ENCODE measurements around the gene YY1.

The YY1 gene

GRCh38 chr14:100203146-100203545 lies 35.8 kb upstream of the YY1 start:
- TF ChIP-seq SIN3A (IDR thresholded peaks at IDR 0.05; ENCODE audit: borderline replicate concordance, insufficient read depth, low read length) (no peak), TAF1 (IDR thresholded peaks at IDR 0.05; ENCODE audit: borderline replicate concordance, insufficient read depth, low read length) (no peak), FOXP2 (optimal IDR thresholded peaks at IDR 0.05; ENCODE audit: borderline replicate concordance, extremely low read depth, extremely low read length, insufficient read depth) (no peak), POLR2AphosphoS5 (IDR thresholded peaks at IDR 0.05; ENCODE audit: low read depth, low read length) (no peak)

- TF ChIP-seq REST (IDR thresholded peaks at IDR 0.05; ENCODE audit: insufficient read depth in 1 of 2, low read depth in 2 of 2, low read length in 2 of 2) (no peak), SIN3A (IDR thresholded peaks at IDR 0.05; ENCODE audit: borderline replicate concordance, insufficient read depth, low read length) (no peak), POLR2AphosphoS5 (IDR thresholded peaks at IDR 0.05; ENCODE audit: low read depth, low read length) (no peak), TAF1 (IDR thresholded peaks at IDR 0.05; ENCODE audit: borderline replicate concordance, insufficient read depth, low read length) (no peak), FOXP2 (optimal IDR thresholded peaks at IDR 0.05; ENCODE audit: borderline replicate concordance, extremely low read depth, extremely low read length, insufficient read depth) (no peak)
These were observed 34.7 kb upstream of the YY1 start for GRCh38 chr14:100203962-100204834.

- no peak for TF ChIP-seq POLR2AphosphoS5 (IDR thresholded peaks at IDR 0.05; ENCODE audit: low read depth, low read length)
- TF ChIP-seq TAF1 (IDR thresholded peaks at IDR 0.05; ENCODE audit: borderline replicate concordance, insufficient read depth, low read length) = no peak
- no peak for TF ChIP-seq REST (IDR thresholded peaks at IDR 0.05; ENCODE audit: insufficient read depth in 1 of 2, low read depth in 2 of 2, low read length in 2 of 2)
- no peak for TF ChIP-seq SIN3A (IDR thresholded peaks at IDR 0.05; ENCODE audit: borderline replicate concordance, insufficient read depth, low read length)
- no peak for TF ChIP-seq FOXP2 (optimal IDR thresholded peaks at IDR 0.05; ENCODE audit: borderline replicate concordance, extremely low read depth, extremely low read length, insufficient read depth)
These were observed 27.6 kb upstream of the YY1 start for GRCh38 chr14:100211366-100211765.

GRCh38 chr14:100211893-100212292 lies 27.1 kb upstream of the YY1 start:
- TF ChIP-seq REST (IDR thresholded peaks at IDR 0.05; ENCODE audit: insufficient read depth in 1 of 2, low read depth in 2 of 2, low read length in 2 of 2) (no peak), TAF1 (IDR thresholded peaks at IDR 0.05; ENCODE audit: borderline replicate concordance, insufficient read depth, low read length) (no peak), SIN3A (IDR thresholded peaks at IDR 0.05; ENCODE audit: borderline replicate concordance, insufficient read depth, low read length) (no peak)

- TF ChIP-seq TAF1 (IDR thresholded peaks at IDR 0.05; ENCODE audit: borderline replicate concordance, insufficient read depth, low read length) (no peak), FOXP2 (optimal IDR thresholded peaks at IDR 0.05; ENCODE audit: borderline replicate concordance, extremely low read depth, extremely low read length, insufficient read depth) (no peak), POLR2AphosphoS5 (IDR thresholded peaks at IDR 0.05; ENCODE audit: low read depth, low read length) (no peak), REST (IDR thresholded peaks at IDR 0.05; ENCODE audit: insufficient read depth in 1 of 2, low read depth in 2 of 2, low read length in 2 of 2) (no peak), SIN3A (IDR thresholded peaks at IDR 0.05; ENCODE audit: borderline replicate concordance, insufficient read depth, low read length) (no peak)
These were observed 26.2 kb upstream of the YY1 start for GRCh38 chr14:100212476-100213333.

Data from PFSK-1 (cell line).